ENCODE data around the gene IGDCC3. TPM values are rescaled to one million over a fixed set of nuclear protein-coding genes. Genes with fewer than 3 reads are reported as not detected.

IGDCC3 gene
- total and polyA plus RNA-seq, 10 donors = 0.03 to 0.34 (median 0.03) TPM; not detected in 7

GRCh38 chr15:65328506-65329287 is 49.1 kb downstream of the IGDCC3 start:
- peak; percentile 59 for DNase-seq
- Histone ChIP-seq H3K27ac (no peak overlapping the region), H3K4me3 (no peak overlapping the region), H3K9me3 (no peaks in the 10 kb centered on the region), H3K4me1 (peaks cover 0 to 7% (median 0%) of the 10 kb centered on the region in 6 donors), H3K36me3 (no peaks in the 10 kb centered on the region), H3K27me3 (replicated peaks in 1 of 7) (peaks cover 0 to 7% (median 0%) of the 10 kb centered on the region in 7 donors)
- TF ChIP-seq CTCF (IDR thresholded peaks at IDR 0.05 in 8 of 11, conservative IDR thresholded peaks at IDR 0.05 in 3 of 11) (no peak), POLR2A (IDR thresholded peaks at IDR 0.05) (no peak), POLR2AphosphoS5 (IDR thresholded peaks at IDR 0.05) (no peak)
- 84 to 92% (median 87%) methylated on average over 10 to 21 of the region's 21 CpGs for WGBS, 5 donors
- intact Hi-C loops (cut with DNase I; ENCODE audit: low total_unique reads) = no loop called here

- H3K9me3 ChIP-seq = no peaks in the 10 kb centered on the region
- no peak overlapping the region for H3K27ac ChIP-seq
- H3K36me3 ChIP-seq = no peaks in the 10 kb centered on the region
- intact Hi-C loops (cut with DNase I; ENCODE audit: low total_unique reads) = no loop called here
- peak; percentile 64 for DNase-seq
- no peak overlapping the region for H3K4me3 ChIP-seq
- peaks cover 0 to 9% (median 0%) of the 10 kb centered on the region in 7 donors for H3K27me3 ChIP-seq (replicated peaks in 1 of 7)
- 60 to 73% (median 64%) methylated on average over 12 of the region's 12 CpGs for WGBS, 5 donors
- peaks cover 0 to 7% (median 0%) of the 10 kb centered on the region in 6 donors for H3K4me1 ChIP-seq
- TF ChIP-seq CTCF (IDR thresholded peaks at IDR 0.05 in 8 of 11, conservative IDR thresholded peaks at IDR 0.05 in 3 of 11) = no peak
- no peak for TF ChIP-seq POLR2AphosphoS5 (IDR thresholded peaks at IDR 0.05)
- TF ChIP-seq POLR2A (IDR thresholded peaks at IDR 0.05) = no peak
Measured at GRCh38 chr15:65327651-65328393, 50.0 kb downstream of the IGDCC3 start.

- WGBS, 5 donors = 82 to 95% (median 85%) methylated on average over 2 of the region's 2 CpGs
- no peak overlapping the region for H3K27ac ChIP-seq
Measured at GRCh38 chr15:65326818-65327217, 51.0 kb downstream of the IGDCC3 start.

More at GRCh38 chr15:65326818-65327217, 51.0 kb downstream of the IGDCC3 start:
- Histone ChIP-seq H3K36me3 (no peaks in the 10 kb centered on the region), H3K4me3 (no peak overlapping the region), H3K27me3 (replicated peaks in 1 of 7) (peaks cover 0 to 19% (median 0%) of the 10 kb centered on the region in 7 donors), H3K9me3 (no peaks in the 10 kb centered on the region), H3K4me1 (peaks cover 0 to 7% (median 0%) of the 10 kb centered on the region in 6 donors)
- TF ChIP-seq CTCF (IDR thresholded peaks at IDR 0.05 in 8 of 11, conservative IDR thresholded peaks at IDR 0.05 in 3 of 11) = no peak
- no peak for TF ChIP-seq POLR2A (IDR thresholded peaks at IDR 0.05)
- TF ChIP-seq POLR2AphosphoS5 (IDR thresholded peaks at IDR 0.05) = no peak
- intact Hi-C loops (cut with DNase I; ENCODE audit: low total_unique reads) = no loop called here
- DNase-seq = peak; percentile 27
